OCI-M2 (cell line): Measurements from ENCODE around the gene SMIM31.

Source experiments
- DNase-seq: peaks from one replicate; lab custom pipeline; 2025; ENCODE audit not compliant: unreplicated experiment; lab: John Stamatoyannopoulos, UW

The SMIM31 gene

DNA sequence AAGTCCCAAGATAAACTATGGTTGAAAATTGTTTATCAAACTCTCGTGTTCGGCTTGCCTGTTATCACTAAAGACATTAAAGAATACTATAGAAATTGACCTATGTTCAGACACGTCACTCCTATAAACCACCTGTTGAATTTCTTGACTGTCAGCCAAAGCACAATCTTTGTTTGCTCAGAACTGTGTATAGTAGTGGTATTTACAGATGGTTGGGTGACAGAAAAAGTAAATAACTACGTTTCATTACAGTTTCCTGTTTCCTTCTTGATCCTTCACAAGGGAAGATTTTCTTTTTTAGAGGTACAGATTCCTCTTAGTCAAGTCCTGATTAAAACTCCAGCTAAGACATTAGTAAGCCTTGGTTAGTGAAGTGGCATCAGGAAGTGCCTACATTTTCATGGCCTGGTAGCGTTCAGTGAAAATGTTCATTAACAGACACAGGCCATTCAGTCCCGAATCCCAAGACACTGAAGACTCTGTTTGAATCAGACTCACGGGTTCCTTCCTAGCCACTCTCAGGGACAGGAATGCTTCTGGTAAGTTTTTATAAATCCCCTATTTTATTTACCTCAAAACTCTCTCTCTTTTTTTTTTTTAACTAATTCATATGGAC is at the start of gene SMIM31:
Gene SMIM31 (plus strand): TSS at position 259 of the 616 bp plus-strand sequence. CDS start 16,313 bp downstream, outside the sequence.
- no peak for DNase-seq

DNA sequence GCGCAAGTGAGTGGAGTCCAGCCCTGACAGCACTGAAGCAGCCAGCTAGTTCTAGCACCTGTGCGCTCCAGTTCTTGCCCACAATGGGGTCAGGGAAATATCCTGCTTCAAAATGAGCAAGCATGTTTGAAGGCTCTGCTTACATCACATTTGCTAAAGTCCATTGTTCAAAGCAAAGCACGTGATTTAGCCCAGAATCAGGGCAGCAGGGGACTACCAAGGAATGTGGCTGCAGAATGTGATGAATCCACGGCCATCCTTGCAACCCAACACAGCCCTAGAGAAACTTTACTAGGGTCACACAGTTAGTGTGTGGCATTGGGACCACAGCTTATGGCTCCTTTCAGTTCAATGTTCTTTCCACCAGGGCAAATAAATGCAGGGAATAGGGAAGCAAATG is 47.3 kb upstream of the SMIM31 start:
- DNase-seq = no peak

DNA sequence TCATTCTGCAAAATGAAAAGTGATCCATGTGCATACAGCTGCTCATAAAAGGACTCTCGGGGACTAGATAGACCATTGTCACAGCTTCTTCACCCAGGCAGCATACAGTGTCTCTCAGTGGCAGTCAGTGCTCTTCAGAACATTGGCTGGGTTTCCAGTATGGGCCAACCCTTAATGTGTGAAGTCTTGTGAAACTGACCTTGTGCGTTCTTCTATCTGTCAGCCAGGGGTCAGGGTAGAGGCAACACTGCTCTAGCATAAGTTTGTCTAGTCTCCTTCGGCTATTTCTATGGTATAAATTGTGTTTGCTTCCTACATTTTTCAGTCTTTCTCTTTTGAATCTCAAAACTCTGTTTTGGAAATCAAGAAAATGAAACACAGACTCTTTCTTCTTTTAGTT is 37.0 kb upstream of the SMIM31 start:
- DNase-seq = no peak

DNA sequence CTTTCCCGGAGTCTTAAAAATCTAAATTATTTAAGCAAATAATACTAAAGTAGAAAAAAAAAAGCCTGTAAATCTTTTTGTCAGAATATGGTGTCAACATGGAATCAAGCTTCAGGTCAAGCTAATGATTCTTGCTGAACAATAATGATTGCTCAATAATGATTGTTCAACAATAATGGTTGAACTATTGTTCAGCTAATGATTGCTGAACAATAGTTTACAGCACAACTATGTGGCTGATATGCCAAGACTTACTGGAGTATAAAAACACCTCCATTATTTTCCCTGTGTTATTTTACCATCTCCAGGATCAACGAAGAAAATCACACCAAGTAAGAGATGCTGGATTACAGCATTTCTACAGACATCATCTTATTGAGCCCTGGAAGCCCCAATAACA is 35.1 kb upstream of the SMIM31 start:
- DNase-seq = no peak

DNA sequence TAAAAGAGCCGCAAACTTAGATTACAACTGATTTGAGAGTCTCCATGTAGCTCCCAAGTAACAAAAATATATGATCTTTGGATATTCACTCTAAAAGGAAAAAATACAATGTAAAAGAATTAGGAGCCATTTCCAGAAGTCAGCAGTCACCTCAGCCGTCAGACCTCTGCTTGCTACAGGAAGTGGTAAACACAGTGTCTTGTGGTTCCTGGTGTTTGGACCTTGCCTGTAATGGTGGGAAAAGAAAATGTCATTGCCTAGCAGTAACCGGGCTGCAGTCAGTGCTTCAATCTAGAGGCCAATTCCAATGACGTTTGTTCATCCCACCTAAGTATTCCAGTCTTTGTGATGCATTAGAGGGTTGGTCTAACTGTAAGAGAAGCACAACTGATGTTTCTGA is 28.9 kb upstream of the SMIM31 start:
- DNase-seq = no peak

DNA sequence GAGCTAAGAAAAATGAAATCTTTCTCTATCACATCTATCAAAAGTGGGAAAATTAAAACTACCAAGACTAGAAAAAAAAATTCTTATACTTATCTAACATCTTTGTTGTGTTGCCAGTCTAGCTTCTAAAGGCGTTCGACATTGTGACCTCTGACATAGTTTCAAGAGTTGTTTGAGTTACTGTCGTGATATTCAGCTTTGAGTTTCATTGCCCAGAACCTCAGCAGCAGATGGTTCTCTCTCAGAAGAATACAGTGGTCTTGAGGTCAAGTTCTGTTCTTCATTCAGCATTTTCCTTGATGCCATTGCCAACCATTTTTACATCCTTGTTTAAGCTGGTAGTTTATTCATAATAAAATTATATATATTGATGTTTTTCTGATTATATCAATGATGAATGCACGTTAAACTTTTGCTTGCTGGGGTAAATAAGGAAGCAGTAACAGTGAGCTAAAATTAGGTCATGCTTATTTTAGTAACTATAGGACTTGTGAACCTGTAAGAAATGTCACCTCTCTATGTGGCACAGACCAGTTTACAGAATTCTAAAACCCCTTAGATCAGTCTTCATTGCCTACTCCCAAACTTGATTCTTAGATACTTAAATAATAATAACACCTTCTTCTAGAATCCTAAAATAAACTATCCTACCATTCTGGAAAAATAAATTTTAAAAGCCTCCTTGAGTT is 23.1 kb upstream of the SMIM31 start:
- no peak for DNase-seq

DNA sequence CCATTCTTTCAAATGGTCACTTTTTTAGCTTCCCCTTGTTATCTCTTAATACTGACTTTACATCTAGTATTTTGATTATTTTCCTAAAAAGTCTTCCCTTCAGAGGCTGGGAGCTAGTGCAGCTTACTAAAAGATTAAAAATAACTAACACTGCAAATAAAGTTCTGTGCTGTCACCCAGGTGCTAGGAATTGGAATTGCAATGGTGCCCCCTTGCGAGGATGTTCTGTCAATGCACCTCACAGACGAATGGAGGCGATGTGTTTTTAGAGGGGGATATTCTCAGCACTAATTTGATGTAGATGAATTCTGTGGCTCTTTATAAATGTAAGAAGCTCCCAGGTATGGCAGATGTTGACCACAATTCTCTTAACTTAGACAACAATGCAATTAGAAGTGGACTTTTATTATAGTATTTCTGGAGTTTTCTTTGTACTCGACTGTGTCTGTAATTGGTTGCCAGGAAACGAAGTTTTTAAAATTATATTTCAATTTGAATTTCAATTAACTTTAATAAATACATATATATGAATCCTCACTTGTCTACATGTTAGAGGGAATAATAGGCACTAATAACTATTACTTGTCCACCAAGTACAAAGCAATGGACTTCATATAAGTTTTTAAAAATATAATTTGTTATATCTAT is 22.0 kb upstream of the SMIM31 start:
- peak; percentile 7 for DNase-seq

DNA sequence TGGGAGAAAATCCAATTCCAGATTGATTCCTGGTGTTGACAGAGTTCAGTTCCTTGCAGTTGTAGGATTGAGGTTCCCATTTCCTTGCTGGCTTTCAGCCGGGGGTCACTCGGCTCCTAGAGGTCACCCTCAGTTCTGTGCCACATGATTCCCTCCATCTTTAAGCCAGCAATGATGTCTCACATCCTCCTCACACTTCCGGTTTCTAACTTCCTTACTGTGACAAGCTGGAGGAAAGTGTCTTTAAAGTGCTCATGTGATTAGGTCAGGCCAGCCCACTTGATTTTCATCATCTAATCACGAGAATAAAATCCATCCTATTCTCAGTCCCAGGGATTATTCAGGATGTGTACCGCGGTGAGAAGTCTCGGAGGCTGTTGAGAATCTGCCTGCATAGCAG is 19.4 kb upstream of the SMIM31 start:
- DNase-seq = no peak

DNA sequence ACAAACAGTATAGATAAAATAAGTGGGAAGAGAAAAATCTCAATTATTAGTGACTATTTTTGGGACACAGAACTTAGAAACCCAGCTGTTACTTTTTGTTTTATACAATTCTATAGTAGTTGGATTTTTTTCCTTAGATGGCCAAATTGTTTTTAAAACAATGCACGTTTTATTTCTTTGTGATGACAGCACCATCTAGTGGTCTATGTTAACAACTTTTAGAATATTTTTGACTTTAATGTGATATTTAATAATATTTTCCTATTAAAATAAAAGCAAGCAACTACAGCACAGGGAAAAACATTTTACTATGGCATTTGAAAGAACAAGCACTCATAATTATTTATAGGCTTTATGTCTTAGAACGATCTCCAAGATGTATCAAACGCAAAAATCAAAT is 5.6 kb upstream of the SMIM31 start:
- DNase-seq = no peak

DNA sequence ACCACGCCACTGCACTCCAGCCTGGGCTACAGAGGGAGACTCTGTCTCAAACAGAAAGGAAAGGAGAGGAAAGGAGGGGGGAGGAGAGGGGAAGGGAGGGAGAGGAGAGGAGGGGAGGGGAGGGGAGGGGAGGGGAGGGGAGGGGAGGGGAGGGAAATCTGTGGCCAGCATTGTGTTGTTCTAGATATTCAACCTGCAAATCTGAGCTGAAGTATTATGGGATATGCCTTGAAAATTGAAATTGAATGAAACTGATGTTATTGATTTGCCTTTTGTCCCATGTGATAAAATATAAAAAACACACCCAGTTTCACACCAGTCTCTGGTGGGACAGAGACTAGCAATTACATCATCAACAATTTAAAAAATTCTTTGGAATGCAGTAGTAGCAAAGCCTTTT is 1.5 kb downstream of the SMIM31 start:
- no peak for DNase-seq

DNA sequence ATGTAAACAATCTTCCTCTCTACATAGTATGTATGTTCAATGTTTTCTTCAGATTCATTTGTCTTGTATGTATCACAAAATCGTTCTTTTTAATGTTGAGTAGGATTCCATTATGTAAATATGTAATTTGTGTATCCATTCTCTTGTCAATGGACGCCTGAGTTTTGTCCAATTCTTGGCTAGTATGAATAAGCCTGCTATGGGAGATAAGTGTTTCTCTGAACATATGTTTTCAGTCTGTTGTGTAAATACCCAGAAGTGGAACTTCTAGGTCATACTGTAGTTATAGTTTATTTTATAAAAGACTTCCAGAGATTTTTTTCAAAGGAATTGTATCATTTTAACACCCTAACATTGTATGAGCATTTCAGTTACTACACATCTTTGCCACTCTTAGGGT is 2.8 kb downstream of the SMIM31 start:
- DNase-seq = no peak

DNA sequence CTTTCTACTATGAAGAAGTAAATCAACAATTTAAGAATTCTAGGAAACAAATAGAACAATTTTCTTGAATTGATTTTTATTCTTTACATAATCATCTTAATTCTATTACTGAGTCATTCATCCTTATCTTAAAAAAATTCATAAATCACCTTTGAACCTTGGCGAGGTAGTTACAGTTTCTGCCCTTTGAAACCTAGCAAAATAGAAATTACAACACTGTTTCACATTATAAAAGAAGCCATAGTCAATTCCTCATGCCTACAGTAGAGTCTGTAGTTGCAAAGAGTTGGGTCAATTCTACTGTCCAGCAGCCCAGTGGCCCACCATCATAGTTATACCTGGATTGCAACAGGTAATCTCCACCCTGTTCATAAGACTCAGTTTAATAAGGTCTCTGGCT is 7.3 kb downstream of the SMIM31 start:
- no peak for DNase-seq

DNA sequence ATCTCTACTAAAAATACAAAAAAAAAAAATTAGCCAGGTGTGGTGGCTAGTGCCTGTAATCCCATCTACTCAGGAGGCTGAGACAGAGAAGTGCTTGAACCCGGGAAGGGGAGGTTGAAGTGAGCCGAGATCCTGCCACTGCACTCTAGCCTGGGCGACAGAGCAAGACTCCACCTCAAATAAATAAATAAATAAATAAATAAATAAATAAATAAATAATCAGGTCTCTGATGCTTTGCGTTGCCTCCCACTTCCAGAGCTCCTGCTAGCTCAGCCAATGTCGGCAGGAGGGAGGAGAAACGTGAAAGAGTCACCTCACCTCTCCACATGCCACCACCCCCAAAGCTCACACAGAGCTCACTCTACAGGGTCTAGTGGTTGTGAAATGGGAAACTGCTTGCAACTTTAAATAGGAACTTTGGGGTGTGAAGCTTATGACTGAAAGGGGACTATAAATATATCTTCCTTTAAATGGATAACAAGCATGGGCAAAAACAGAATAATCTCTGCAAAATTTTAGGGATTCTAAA is 7.9 kb downstream of the SMIM31 start:
- no peak for DNase-seq

DNA sequence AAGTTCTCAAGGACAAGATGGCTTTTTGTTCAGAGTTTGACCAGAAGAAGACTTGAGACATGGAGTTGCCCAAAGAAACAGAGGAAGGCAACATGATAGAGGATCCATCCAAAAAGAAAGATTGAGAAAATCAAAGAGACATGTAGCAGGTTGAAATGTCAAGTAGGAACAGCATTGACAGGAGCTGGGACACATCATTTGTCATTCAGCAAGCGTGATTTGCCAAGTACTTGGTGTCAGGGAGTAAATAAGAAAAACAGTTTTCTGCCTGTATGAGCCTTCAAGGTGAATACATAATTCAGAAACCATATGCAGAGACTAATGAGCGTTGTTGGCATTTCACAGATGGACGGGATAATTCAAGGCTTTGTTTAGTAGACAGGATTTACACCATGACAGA is 11.2 kb downstream of the SMIM31 start:
- no peak for DNase-seq

DNA sequence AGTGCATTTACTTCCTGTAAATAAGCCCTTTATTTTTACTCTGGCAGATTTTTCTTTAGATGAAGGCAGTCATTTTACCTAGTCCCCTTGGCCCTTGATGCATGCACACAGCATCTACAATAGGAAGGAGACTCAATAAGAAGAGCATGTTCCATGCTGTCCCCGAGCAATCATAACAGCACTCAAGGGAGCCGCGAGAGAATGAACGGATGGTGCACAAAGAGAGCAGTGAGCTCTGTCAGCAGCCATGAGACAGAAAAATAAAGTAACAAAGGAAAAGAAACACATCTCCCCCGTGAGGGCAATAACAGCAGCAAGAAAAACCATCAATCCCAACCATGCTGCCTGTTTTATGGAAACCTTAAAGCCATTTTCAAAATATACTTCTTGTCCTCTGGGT is 11.9 kb downstream of the SMIM31 start:
- no peak for DNase-seq

DNA sequence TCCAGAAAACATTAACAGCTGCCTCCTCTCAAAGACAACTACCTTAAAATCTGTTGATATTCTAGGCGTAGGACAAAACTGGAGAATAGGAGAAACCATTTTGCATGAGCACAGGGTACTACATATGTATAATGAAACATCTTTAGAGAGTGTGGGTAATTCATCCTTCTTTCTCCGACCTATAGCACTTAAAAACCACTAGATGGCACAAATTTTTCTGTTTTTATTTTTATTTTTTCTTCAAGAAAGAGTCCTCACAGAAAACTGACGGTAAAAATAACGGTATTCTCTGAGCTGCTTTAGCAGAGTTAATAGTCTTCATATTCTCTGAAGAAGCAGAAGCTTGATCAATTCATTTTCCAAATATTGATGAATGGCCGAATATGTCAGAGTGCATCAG is 14.6 kb downstream of the SMIM31 start:
- no peak for DNase-seq

DNA sequence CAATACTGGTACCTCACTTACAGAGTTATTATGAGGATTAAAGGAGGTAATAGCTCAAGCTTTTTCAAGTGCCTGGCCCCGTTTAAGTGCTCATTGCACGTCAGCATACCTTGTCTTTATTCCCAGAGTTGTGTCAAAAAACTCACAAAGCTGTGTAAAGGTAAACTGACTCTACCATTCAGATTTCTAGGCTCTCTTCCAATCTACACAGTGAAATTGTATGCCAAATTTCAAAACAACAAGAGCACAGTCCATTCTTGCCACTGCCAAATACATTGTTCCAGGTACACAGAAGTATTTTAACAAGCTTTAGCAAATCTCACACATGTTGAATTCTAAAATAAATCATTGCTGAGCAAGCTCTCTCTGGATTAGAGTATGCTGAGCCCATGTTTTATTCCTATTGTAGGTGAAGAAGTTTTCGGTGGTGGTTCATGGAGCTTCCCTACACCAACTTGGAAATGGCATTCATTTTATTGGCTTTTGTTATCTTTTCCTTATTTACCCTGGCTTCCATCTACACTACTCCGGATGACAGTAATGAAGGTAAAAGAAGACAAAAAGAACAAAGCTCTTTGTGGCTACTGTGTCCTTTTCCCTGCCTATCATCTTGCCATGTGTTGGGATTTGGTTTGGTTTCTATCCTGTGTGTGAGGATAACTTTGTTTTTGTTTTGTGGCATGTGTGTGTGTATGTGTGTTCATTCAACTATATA is 16.2 kb downstream of the SMIM31 start:
- no peak for DNase-seq

DNA sequence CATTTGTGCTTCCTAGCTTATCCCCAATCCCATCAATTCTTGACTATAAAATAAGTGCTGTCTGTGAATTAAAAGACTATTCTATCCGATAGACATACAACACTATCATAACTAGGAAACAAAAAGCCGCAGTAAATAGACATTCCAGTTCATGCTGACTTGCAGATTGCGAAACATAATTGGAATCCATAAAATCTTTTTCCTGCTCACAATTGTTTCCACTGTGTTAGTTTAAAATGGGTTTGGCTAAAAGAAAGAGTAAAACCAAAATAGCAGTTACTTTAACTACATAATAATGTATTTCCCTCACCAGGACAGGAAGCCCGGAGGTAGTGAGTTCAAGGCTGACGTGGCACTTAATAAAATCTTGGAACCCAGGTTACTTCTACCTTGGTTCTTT is 17.2 kb downstream of the SMIM31 start:
- DNase-seq = no peak

DNA sequence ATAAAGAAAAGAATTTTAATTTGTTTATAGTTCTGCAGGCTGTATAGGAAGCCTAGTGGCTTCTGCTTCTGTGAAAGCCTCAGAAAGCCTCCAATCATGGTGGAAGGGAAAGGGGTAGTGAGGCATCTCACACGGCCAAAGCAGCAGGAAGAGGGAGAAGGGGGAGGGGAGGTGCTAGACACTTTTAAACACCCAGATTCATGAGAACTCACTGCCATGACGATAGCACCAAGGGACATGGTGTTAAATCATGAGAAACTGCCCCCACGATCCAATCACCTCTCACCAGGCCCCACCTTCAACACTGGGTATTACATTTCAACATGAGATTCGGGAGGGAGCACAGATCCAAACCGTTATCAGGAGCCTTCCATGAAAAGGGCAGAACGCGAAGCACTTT is 18.1 kb downstream of the SMIM31 start:
- no peak for DNase-seq

DNA sequence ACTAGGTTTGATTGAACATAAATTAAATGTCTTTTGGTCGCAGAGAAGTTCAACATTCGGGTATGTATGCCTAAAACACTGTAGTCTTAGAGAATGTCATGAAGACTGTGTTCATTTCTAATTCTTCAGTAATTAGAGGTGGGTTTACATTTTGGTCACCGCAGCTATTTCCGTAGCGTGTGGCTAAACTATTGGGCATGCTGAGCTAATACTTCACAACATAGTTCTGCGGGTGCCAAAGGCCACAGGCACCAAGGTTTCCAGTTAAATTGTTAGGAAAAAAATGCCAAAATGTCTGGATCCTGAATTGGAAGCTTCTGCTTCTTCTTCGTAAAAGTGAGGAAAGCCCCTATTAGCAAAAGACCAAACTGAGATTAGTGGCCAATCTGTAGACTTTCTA is 25.1 kb downstream of the SMIM31 start:
- no peak for DNase-seq

DNA sequence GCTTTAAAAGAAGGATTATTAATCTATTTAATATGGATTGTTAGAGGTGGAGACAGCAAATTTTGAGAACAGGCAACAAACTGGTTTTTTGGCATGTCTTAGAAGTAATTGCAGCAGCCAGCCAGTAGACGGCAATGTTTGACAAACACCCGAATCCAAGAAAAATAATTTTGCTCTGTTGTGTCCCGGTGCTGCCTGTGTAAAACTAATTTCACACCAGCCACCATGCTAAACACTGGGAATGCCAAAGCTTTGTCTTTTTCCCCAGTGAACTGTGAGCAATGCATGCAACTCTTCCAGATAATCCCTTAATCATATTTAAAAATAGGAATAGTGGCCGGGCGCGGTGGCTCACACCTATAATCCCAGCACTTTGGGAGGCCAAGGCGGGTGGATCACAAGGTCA is 25.9 kb downstream of the SMIM31 start:
- DNase-seq = no peak

DNA sequence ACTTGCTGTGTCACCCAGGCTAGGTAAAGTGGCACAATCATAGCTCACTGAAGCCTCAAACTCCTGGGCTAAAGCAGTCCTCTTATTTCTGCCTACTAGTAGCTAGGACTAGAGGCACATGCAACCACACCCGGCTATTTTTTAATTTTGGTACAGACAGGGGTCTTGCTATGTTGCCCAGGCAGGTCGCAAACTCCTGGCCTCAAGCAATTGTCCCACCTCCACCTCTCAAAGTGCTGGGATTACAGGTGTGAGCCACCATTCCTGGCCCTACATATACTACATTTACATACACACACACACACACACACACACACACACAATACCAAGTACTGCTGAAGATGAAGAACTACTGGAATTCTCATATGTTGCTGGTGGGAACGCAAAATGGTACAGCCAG is 26.9 kb downstream of the SMIM31 start:
- DNase-seq = no peak
